Measurements from ENCODE around the gene NDUFA9.
A peak's percentile ranks its signal among the peaks of the same experiment; 100 is the strongest.

- TF ChIP-seq CTCF (IDR thresholded peaks at IDR 0.05) (no peak), REST (IDR thresholded peaks at IDR 0.05; ENCODE audit: insufficient read depth in 1 of 2, low read depth in 2 of 2, low read length in 1 of 2) (no peak), POLR2AphosphoS5 (IDR thresholded peaks at IDR 0.05; ENCODE audit: low read depth, low read length) (peak; percentile 52), TCF7L2 (IDR thresholded peaks at IDR 0.05; ENCODE audit: low read depth, low read length) (no peak), SIN3A (IDR thresholded peaks at IDR 0.05; ENCODE audit: borderline replicate concordance, insufficient read depth, low read depth, low read length) (no peak)
These were observed at the start of gene NDUFA9, which contains the start of gene AKAP3 for GRCh38 chr12:4648501-4649357.

Measured in Panc1 (cell line).